ENCODE results near the gene NDUFAF2.

NDUFAF2 gene

DNA sequence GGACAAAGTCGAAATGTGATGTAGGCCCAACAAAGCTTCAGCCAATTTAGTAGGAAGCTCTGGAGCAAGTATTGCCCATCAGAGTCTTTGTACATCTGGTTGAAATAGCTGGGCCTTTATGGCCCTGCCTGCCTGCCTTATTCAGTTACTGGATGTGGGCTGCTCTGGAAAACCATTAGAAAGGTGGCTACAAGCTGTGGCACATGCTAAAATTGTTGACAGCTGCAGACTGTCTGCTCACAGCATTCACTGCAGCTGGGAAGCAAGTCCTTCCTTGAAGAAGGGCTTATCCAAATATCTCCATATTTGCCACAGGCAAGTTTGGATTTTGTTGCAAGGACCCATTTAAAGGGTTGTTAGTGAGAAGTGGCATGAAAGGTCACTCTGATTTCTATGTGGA is 192.8 kb downstream of the NDUFAF2 start:
- POLR2A ChIA-PET = no interaction called here
- TF ChIP-seq, protein P1, sequence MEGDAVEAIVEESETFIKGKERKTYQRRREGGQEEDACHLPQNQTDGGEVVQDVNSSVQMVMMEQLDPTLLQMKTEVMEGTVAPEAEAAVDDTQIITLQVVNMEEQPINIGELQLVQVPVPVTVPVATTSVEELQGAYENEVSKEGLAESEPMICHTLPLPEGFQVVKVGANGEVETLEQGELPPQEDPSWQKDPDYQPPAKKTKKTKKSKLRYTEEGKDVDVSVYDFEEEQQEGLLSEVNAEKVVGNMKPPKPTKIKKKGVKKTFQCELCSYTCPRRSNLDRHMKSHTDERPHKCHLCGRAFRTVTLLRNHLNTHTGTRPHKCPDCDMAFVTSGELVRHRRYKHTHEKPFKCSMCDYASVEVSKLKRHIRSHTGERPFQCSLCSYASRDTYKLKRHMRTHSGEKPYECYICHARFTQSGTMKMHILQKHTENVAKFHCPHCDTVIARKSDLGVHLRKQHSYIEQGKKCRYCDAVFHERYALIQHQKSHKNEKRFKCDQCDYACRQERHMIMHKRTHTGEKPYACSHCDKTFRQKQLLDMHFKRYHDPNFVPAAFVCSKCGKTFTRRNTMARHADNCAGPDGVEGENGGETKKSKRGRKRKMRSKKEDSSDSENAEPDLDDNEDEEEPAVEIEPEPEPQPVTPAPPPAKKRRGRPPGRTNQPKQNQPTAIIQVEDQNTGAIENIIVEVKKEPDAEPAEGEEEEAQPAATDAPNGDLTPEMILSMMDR (IDR thresholded peaks at IDR 0.05; ENCODE audit: control extremely low read depth, extremely low read depth, low read depth, missing control alignments) = no peak
- CTCF ChIA-PET = interaction anchor here (1.1 kb wide), 1 partner anchor 10 kb away, joined by 4 read pairs; no protein-coding TSS in a partner anchor
- DNase-seq (ENCODE audit: extremely low spot score) = no peak

- DNase-seq (ENCODE audit: extremely low spot score) = no peak
- ChIA-PET POLR2A (no interaction called here), CTCF (interaction anchor here (0.9 to 1.2 kb wide), 4 partner anchors 9 to 1329 kb away, joined by 3 read pairs; no protein-coding TSS in a partner anchor)
- TF ChIP-seq, protein P1 (IDR thresholded peaks at IDR 0.05; ENCODE audit: control extremely low read depth, extremely low read depth, low read depth, missing control alignments) = no peak
Measured at GRCh38 chr5:61139094-61139873, 194.3 kb downstream of the NDUFAF2 start.

GRCh38 chr5:61139931-61140330 is 194.9 kb downstream of the NDUFAF2 start:
- TF ChIP-seq, protein P1 (IDR thresholded peaks at IDR 0.05; ENCODE audit: control extremely low read depth, extremely low read depth, low read depth, missing control alignments) = no peak
- ChIA-PET POLR2A (no interaction called here), CTCF (interaction anchor here (1.2 kb wide), 1 partner anchor 1330 kb away, joined by 3 read pairs; no protein-coding TSS in a partner anchor)
- DNase-seq (ENCODE audit: extremely low spot score) = no peak

- POLR2A ChIA-PET = no interaction called here
- TF ChIP-seq, protein P1 (IDR thresholded peaks at IDR 0.05; ENCODE audit: control extremely low read depth, extremely low read depth, low read depth, missing control alignments) = no peak
- DNase-seq (ENCODE audit: extremely low spot score) = no peak
- CTCF ChIA-PET = interaction anchor here (0.8 to 1.2 kb wide), 2 partner anchors 10 to 33 kb away, joined by 3 read pairs; no protein-coding TSS in a partner anchor
Measured at GRCh38 chr5:61141801-61142200, 196.8 kb downstream of the NDUFAF2 start.

GRCh38 chr5:61142391-61142790 is 197.4 kb downstream of the NDUFAF2 start:
- no peak for DNase-seq (ENCODE audit: extremely low spot score)
- TF ChIP-seq, protein P1 (IDR thresholded peaks at IDR 0.05; ENCODE audit: control extremely low read depth, extremely low read depth, low read depth, missing control alignments) = no peak
- CTCF ChIA-PET = interaction anchor here (1.3 kb wide), 2 partner anchors 9 to 17 kb away, joined by 3 read pairs; no protein-coding TSS in a partner anchor
- POLR2A ChIA-PET = no interaction called here

GRCh38 chr5:61142811-61143210 is 197.8 kb downstream of the NDUFAF2 start:
- TF ChIP-seq, protein P1 (IDR thresholded peaks at IDR 0.05; ENCODE audit: control extremely low read depth, extremely low read depth, low read depth, missing control alignments) = no peak
- ChIA-PET POLR2A (no interaction called here), CTCF (interaction anchor here (1.3 kb wide), 2 partner anchors 9 to 16 kb away, joined by 3 read pairs; no protein-coding TSS in a partner anchor)
- DNase-seq (ENCODE audit: extremely low spot score) = no peak

Measured in GM10248 (cell line).